Measurements from ENCODE around the gene JUNB.

JUNB gene

DNA sequence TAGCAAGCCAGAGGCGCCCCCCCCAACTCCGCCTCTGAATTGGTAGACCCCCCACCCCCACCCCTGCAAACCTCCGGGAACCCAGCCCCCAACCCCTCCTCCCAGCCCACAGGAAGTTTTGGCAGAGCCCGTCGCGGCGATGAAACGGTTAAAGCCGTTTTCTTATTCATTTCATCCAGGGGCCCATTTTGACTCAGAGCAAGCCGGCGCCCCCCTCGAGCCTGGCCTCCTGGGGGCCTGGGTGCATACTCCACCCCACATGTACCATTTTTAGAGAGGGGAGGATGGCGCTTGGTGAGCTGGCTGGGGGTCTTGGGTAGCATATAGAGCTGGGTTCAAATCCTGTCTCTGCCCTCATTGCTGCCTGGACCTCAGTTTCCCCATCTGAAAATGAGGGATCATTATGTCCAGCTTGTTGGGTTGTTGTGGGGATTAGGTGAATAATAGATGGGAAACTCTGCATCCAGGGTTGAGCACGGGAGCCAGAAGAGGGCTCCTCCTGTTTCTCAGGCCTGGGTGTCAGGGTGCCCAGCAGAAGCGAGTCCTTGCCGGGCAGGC is 7.9 kb upstream of the JUNB start:
- TF ChIP-seq, protein P1, sequence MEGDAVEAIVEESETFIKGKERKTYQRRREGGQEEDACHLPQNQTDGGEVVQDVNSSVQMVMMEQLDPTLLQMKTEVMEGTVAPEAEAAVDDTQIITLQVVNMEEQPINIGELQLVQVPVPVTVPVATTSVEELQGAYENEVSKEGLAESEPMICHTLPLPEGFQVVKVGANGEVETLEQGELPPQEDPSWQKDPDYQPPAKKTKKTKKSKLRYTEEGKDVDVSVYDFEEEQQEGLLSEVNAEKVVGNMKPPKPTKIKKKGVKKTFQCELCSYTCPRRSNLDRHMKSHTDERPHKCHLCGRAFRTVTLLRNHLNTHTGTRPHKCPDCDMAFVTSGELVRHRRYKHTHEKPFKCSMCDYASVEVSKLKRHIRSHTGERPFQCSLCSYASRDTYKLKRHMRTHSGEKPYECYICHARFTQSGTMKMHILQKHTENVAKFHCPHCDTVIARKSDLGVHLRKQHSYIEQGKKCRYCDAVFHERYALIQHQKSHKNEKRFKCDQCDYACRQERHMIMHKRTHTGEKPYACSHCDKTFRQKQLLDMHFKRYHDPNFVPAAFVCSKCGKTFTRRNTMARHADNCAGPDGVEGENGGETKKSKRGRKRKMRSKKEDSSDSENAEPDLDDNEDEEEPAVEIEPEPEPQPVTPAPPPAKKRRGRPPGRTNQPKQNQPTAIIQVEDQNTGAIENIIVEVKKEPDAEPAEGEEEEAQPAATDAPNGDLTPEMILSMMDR (IDR thresholded peaks at IDR 0.05), result no peak

DNA sequence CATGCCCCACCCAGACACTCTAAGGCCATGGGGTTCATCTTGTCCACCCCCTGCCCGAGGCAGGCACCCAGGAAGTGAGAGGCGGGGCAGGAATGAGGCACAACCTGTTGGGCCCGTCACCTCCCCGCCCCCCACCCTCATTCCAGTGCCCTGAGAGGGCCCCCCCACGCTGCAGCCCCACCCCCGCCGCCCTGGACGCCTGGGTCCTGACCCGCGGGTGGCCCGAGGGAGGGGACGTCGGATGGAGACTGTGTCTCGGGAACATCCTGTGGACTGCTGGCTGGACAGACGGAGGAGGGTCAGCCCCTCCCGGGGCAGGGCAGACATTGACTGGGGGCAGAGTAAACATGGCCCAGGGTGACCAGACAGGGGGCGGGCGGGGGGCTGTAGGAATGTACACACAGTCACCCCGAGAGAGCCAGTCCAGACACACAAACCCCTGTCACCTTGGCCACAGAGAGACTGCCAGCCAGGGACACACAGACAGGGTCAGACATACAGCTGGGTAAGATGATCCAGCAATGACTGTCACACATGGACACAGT is 7.4 kb upstream of the JUNB start:
- TF ChIP-seq, protein P1 (IDR thresholded peaks at IDR 0.05), result no peak

DNA sequence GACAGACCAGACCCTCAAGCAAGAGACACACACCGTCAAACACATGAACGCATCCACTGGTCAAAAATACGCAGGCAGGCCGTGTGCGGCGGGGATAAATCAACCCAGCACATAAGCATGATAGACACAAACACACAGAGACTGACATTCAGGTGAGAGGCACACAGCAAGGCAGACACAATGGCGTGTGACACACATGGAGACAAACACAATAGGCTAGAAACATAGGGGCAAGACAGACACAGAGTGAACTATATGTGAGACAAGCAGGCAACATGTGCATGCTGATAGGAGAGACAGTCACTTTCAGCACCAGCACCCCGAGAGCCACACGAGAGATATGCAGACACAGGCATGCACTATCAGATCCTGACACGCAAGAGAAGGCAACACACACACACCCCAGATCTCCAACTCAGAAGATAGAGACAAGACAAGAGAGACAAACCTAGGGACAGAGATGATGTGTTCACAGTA is 6.9 kb upstream of the JUNB start:
- TF ChIP-seq, protein P1 (IDR thresholded peaks at IDR 0.05), result no peak

DNA sequence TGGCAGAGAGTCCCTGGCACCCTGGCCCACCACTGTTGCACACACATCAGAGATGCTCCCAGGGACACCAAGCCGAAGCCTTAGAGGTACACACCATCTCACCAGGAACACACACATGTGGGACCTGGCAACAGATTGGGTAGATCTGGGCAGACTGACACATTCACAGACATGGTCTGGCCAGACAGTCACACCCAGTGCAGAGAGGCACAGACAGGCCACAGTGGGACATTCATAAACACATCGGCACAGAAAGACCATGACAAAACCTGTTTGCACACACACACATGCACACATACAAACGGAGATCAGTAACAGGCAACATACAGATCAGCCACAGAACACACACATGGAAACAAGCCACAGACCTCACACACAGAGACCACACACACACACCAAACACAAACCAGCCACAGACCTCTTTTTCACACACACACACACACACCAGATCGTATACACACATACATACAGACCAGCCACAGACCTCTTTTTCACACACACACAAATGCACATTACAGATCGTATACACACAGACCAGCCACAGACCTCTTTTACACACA is 6.3 kb upstream of the JUNB start:
- TF ChIP-seq, protein P1 (IDR thresholded peaks at IDR 0.05), result no peak

DNA sequence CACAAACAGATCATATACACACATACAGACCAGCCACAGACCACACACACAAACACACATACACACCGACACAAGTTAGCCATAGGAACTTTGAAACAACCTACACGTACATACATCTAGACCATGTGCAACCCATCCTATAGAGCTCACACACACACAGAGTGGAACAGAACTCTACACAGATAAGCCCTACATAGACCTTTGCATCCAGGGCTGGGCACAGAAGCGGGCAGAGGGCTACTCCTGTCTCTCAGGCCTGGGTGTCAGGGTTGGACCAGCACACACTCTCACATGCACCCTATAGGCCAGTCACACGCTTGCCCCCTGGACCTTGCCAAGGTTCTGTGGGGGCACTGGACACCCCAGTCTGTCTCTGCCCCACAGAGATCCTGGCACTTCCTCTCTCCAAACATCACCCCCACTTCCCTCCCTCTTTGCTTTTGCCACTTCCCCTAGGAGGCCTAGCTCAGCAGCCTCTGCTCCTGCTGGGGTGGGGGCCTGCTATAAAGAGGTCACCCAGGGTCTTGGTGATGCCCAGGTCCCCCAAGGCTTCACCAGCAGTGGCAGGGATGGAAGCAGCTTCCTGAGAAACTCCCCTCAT is 5.8 kb upstream of the JUNB start:
- TF ChIP-seq, protein P1 (IDR thresholded peaks at IDR 0.05), result no peak

DNA sequence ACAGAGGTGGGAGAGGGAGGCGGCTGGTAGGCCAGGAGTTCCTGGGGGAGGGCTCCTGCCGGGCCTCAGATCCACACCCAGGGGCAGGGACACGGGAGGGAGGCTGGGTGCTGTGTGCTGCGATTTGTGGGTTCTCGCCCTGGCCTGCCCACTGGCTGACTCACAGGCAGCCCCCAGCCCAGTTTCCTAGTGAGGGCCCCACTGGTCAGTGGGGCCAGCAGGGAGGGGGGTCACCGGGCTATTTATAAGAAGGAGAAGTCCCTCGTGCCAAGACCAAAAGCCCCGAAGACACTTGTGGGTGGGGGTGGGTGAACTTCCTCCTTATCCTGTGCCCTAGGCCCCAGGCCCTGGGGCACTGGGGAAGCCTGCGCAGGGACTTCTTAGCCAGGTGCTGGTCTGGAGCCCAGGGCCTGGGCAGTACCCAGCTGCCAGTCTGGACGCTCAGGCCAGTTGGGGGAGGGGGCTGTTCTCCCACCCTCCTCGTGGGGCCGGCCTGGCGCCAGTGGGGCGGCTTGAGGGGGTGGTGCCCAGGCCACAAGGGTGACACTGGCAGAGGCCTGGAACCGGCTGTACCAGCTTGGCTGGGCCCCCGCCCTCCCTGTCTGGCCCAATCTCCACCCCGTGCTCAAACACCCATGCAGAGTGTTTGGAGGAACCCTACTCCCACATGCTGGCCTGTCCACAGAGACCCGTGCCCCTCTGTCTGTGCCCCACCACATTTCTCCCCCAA is 5.0 kb upstream of the JUNB start:
- TF ChIP-seq, protein P1 (IDR thresholded peaks at IDR 0.05), result no peak

DNA sequence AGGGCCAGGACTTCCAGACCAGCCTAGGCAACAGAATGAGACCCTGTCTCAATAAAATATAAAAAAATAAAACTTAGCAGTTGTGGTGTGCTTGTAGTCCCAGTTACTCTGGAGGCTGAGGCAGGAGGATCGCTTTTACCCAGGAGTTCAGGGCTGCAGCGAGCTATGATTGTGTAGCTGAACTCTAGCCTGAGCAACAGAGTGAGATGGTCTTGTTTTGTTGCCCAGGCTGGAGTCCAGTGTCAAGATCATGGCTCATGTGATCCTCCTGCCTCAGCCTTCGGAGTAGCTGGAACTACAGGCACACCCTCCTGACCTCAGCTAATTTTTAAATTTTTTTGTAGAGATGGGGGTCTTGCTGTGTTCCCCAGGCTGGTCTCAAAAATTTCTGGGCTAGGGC is 4.3 kb upstream of the JUNB start:
- TF ChIP-seq, protein P1 (IDR thresholded peaks at IDR 0.05), result no peak
